ENCODE measurements around the gene MAP3K9.

MAP3K9 gene

GRCh38 chr14:70821584-70822529 is 12.5 kb upstream of the MAP3K9 start:
- DNase-seq, result peak in 37 of 56 donors; percentile 10 to 73 (median 33)

- no peak for DNase-seq
These were observed 7.2 kb upstream of the MAP3K9 start for GRCh38 chr14:70816525-70816924.

GRCh38 chr14:70814466-70814865 is 5.2 kb upstream of the MAP3K9 start:
- no peak for DNase-seq

GRCh38 chr14:70812124-70812818 is 3.0 kb upstream of the MAP3K9 start:
- DNase-seq, result no peak

- DNase-seq, result no peak
These were observed 2.3 kb upstream of the MAP3K9 start for GRCh38 chr14:70811578-70811977.

GRCh38 chr14:70811050-70811449 is 1.7 kb upstream of the MAP3K9 start:
- no peak for DNase-seq

GRCh38 chr14:70810621-70811020 is 1.3 kb upstream of the MAP3K9 start:
- DNase-seq, result no peak

GRCh38 chr14:70808416-70809224 is 693 bp downstream of the MAP3K9 start:
- DNase-seq, result peak in 10 of 56 donors; percentile 18 to 40 (median 32)

- peak in 8 of 56 donors; percentile 7 to 40 (median 22) for DNase-seq
These were observed 1.4 kb downstream of the MAP3K9 start for GRCh38 chr14:70807898-70808415.

GRCh38 chr14:70804556-70805162 is 4.7 kb downstream of the MAP3K9 start:
- DNase-seq, result no peak

- DNase-seq, result no peak
These were observed 5.7 kb downstream of the MAP3K9 start for GRCh38 chr14:70803321-70804310.

- DNase-seq, result no peak
These were observed 6.9 kb downstream of the MAP3K9 start for GRCh38 chr14:70802379-70802778.

GRCh38 chr14:70801836-70802235 is 7.5 kb downstream of the MAP3K9 start:
- DNase-seq, result no peak

- DNase-seq, result no peak
These were observed 12.8 kb downstream of the MAP3K9 start for GRCh38 chr14:70796551-70796950.

GRCh38 chr14:70794294-70794693 is 15.0 kb downstream of the MAP3K9 start:
- DNase-seq, result no peak

GRCh38 chr14:70793637-70794036 is 15.7 kb downstream of the MAP3K9 start:
- DNase-seq, result no peak

- no peak for DNase-seq
These were observed 16.4 kb downstream of the MAP3K9 start for GRCh38 chr14:70792939-70793338.

- no peak for DNase-seq
These were observed 17.3 kb downstream of the MAP3K9 start for GRCh38 chr14:70791971-70792370.

GRCh38 chr14:70789961-70790360 is 19.4 kb downstream of the MAP3K9 start:
- DNase-seq, result no peak

GRCh38 chr14:70789361-70789760 is 20.0 kb downstream of the MAP3K9 start:
- DNase-seq, result peak in 1 of 56 donors; percentile 4
